ENCODE measurements around the gene P4HB.

P4HB gene

GRCh38 chr17:81829858-81830257, 30.5 kb downstream of the P4HB start:
- H3K27ac ChIP-seq (ENCODE audit: low read length): no peak overlapping the region
- H3K4me3 ChIP-seq (ENCODE audit: low read length): no peak overlapping the region
- H3K9me3 ChIP-seq (ENCODE audit: control insufficient read depth, low read depth, low read length): no peaks in the 10 kb centered on the region
- peaks cover 4% of the 10 kb centered on the region for H3K4me1 ChIP-seq (ENCODE audit: control insufficient read depth, low read depth, low read length)
- no peak overlapping the region for H3K9ac ChIP-seq (ENCODE audit: low read length)
- no peaks in the 10 kb centered on the region for H3K27me3 ChIP-seq (ENCODE audit: control insufficient read depth, insufficient read depth, low read length)
- H3K36me3 ChIP-seq (ENCODE audit: control insufficient read depth, low read depth, low read length): no peaks in the 10 kb centered on the region

DNA sequence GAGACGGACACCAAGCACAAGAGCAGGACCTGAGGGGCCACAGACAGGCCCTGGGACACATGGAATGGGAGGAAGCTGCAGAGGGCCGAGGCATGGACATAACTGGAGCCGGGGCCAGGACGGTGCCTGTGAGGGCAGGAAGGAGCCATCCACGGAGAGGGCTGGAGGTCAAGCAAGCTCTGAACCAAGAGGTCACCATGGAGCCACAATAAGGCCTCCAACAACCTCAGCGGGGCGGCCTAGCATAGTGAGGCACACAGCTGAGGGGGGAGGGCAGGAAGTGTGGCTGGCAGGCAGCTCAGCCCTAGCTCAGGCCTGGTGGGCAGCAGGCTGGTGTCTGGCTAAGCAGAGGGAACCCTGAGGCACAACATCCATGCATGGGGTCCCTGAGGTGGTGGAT, 31.7 kb downstream of the P4HB start:
- Histone ChIP-seq H3K9ac (ENCODE audit: low read length) (no peak overlapping the region), H3K36me3 (ENCODE audit: control insufficient read depth, low read depth, low read length) (no peaks in the 10 kb centered on the region), H3K27me3 (ENCODE audit: control insufficient read depth, insufficient read depth, low read length) (no peaks in the 10 kb centered on the region), H3K9me3 (ENCODE audit: control insufficient read depth, low read depth, low read length) (no peaks in the 10 kb centered on the region), H3K27ac (ENCODE audit: low read length) (no peak overlapping the region), H3K4me3 (ENCODE audit: low read length) (no peak overlapping the region), H3K4me1 (ENCODE audit: control insufficient read depth, low read depth, low read length) (peaks cover 4% of the 10 kb centered on the region)

DNA sequence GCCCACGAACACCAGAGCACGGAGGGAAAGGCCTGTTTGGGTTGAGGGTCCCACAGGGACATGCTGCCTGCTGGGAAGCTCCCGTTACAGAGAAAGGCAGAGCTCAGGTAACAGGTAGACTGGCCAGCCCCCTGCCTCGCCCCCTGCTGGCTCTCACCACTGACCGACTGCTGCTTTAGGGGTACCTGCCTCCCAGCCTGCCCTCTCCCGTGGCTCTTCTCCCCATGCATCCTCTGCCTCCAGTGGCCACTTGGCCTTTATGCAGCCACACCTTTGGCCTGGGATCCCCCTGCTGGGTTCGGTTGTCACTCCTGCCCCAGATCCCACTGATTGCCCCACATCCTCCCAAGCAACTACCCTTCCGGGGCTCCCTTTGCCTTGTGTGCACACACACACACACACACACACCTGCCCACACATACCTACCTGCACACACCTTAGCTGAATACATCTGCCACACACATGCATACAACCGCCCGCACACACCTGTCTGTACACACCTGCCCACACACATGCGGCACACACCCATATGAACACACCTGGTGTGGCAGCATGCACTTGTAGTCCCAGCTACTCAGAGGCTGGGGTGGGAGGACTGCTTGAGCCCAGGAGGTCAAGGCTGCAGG, 34.4 kb downstream of the P4HB start:
- H3K36me3 ChIP-seq (ENCODE audit: control insufficient read depth, low read depth, low read length): no peaks in the 10 kb centered on the region
- H3K9ac ChIP-seq (ENCODE audit: low read length): no peak overlapping the region
- no peak overlapping the region for H3K4me3 ChIP-seq (ENCODE audit: low read length)
- H3K4me1 ChIP-seq (ENCODE audit: control insufficient read depth, low read depth, low read length): no peaks in the 10 kb centered on the region
- no peak overlapping the region for H3K27ac ChIP-seq (ENCODE audit: low read length)
- no peaks in the 10 kb centered on the region for H3K27me3 ChIP-seq (ENCODE audit: control insufficient read depth, insufficient read depth, low read length)
- no peaks in the 10 kb centered on the region for H3K9me3 ChIP-seq (ENCODE audit: control insufficient read depth, low read depth, low read length)

GRCh38 chr17:81824595-81824994, 35.7 kb downstream of the P4HB start:
- Histone ChIP-seq H3K4me1 (ENCODE audit: control insufficient read depth, low read depth, low read length) (no peaks in the 10 kb centered on the region), H3K9ac (ENCODE audit: low read length) (no peak overlapping the region), H3K27ac (ENCODE audit: low read length) (no peak overlapping the region)

DNA sequence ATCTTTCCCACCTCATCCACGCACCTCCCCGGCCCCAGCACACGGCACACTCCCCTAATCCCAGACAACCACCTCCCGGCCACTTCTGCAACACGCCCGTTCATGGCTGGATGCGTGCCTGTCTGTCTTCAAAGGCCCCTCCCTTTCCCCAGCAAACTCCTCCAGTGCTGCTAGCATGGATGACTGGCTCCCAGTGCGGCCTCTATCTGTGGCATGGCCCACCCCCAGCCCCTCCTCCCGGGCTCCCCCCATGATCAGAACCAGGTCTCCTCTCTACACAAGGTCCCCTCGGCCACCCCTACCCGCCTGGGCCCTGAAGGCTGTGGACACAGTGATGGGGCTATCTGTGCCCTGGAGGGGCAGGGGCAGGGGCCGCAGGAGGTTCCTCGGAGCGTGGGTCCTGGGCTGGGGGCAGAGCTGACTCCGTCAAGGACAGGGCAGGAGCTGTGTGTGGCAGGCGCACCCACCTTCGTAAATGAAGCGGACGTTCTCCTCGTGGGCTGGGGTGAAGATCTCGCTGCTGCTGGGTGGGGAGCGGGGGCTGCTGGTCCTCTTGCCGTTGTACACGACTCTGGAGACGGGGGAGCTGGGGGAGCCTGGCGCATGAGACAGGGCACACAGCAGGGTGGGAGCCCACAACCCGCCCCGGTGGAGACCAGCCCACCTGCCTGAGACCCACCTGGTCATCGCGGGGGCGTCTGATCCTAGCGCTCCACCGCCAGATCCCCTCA, 36.4 kb downstream of the P4HB start:
- H3K9me3 ChIP-seq (ENCODE audit: control insufficient read depth, low read depth, low read length): no peaks in the 10 kb centered on the region
- H3K9ac ChIP-seq (ENCODE audit: low read length): no peak overlapping the region
- no peak overlapping the region for H3K4me3 ChIP-seq (ENCODE audit: low read length)
- H3K4me1 ChIP-seq (ENCODE audit: control insufficient read depth, low read depth, low read length): no peaks in the 10 kb centered on the region
- no peaks in the 10 kb centered on the region for H3K36me3 ChIP-seq (ENCODE audit: control insufficient read depth, low read depth, low read length)
- no peaks in the 10 kb centered on the region for H3K27me3 ChIP-seq (ENCODE audit: control insufficient read depth, insufficient read depth, low read length)
- no peak overlapping the region for H3K27ac ChIP-seq (ENCODE audit: low read length)

More at GRCh38 chr17:81824595-81824994, 35.7 kb downstream of the P4HB start:
- no peaks in the 10 kb centered on the region for H3K9me3 ChIP-seq (ENCODE audit: control insufficient read depth, low read depth, low read length)
- H3K27me3 ChIP-seq (ENCODE audit: control insufficient read depth, insufficient read depth, low read length): no peaks in the 10 kb centered on the region
- H3K36me3 ChIP-seq (ENCODE audit: control insufficient read depth, low read depth, low read length): no peaks in the 10 kb centered on the region
- no peak overlapping the region for H3K4me3 ChIP-seq (ENCODE audit: low read length)

GRCh38 chr17:81822996-81823819, 37.1 kb downstream of the P4HB start:
- Histone ChIP-seq H3K36me3 (ENCODE audit: control insufficient read depth, low read depth, low read length) (no peaks in the 10 kb centered on the region), H3K27ac (ENCODE audit: low read length) (no peak overlapping the region), H3K4me1 (ENCODE audit: control insufficient read depth, low read depth, low read length) (no peaks in the 10 kb centered on the region), H3K27me3 (ENCODE audit: control insufficient read depth, insufficient read depth, low read length) (no peaks in the 10 kb centered on the region), H3K9ac (ENCODE audit: low read length) (no peak overlapping the region), H3K9me3 (ENCODE audit: control insufficient read depth, low read depth, low read length) (no peaks in the 10 kb centered on the region), H3K4me3 (ENCODE audit: low read length) (no peak overlapping the region)

- Histone ChIP-seq H3K9ac (ENCODE audit: low read length) (no peak overlapping the region), H3K36me3 (ENCODE audit: control insufficient read depth, low read depth, low read length) (no peaks in the 10 kb centered on the region), H3K9me3 (ENCODE audit: control insufficient read depth, low read depth, low read length) (no peaks in the 10 kb centered on the region), H3K4me3 (ENCODE audit: low read length) (no peak overlapping the region), H3K27ac (ENCODE audit: low read length) (no peak overlapping the region), H3K27me3 (ENCODE audit: control insufficient read depth, insufficient read depth, low read length) (no peaks in the 10 kb centered on the region), H3K4me1 (ENCODE audit: control insufficient read depth, low read depth, low read length) (no peaks in the 10 kb centered on the region)
Measured at GRCh38 chr17:81822312-81822637, 38.1 kb downstream of the P4HB start.

DNA sequence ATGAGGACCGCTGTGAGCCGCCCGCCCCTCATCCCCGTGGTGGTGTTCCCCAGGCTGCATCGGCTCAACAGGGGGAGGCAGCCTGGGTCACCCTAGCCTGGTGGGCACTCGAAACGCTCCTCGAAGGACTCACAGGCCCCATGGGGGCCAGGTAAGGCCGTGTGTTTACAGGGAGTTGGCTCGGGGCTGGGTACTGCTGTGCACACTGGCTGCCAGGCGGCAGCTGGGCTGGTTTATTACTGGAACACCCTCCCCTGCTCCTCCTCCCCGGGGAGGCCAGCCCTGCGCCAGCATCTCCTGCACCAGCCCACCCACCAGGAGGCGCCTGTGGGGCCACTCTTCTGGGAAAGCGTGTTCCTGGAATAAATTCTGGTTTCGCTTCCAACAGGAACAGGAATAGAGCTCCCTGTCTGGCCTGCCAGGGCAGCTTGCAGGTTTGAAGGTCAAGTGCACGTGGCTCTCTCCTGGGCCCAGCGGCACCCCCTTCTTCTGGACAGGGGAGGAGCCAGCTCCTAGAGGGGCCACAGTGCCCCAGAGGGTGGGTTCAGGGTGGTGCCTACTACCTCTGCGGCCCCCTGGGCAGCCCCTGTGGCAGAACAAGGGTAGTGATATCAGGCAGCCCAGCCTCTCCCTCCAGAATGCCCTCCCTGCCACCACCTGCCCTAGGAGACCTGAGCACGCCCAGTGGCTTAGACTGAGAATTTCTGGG, 38.6 kb downstream of the P4HB start:
- no peak overlapping the region for H3K4me3 ChIP-seq (ENCODE audit: low read length)
- H3K27ac ChIP-seq (ENCODE audit: low read length): no peak overlapping the region
- no peaks in the 10 kb centered on the region for H3K27me3 ChIP-seq (ENCODE audit: control insufficient read depth, insufficient read depth, low read length)
- no peaks in the 10 kb centered on the region for H3K36me3 ChIP-seq (ENCODE audit: control insufficient read depth, low read depth, low read length)
- H3K4me1 ChIP-seq (ENCODE audit: control insufficient read depth, low read depth, low read length): no peaks in the 10 kb centered on the region
- no peaks in the 10 kb centered on the region for H3K9me3 ChIP-seq (ENCODE audit: control insufficient read depth, low read depth, low read length)
- H3K9ac ChIP-seq (ENCODE audit: low read length): no peak overlapping the region

DNA sequence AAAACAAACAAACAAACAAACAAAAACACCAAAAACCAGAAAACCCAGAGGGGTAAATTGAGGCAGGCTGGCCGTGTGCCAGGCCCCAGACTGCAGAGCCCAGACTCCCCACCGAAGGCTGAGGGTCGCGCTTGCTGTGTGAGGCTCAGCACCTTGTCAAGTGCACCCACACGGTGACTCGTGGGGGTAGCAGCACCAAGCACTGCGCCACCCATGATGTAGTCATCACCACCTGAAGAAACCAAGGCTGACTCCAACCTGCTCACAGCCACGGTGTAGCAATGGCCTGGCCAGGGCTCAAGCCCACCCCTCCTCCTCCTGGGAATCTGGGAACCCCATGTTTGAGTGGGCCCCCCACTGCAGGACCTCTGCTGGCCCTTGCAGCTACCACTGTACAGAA, 39.2 kb downstream of the P4HB start:
- Histone ChIP-seq H3K9me3 (ENCODE audit: control insufficient read depth, low read depth, low read length) (no peaks in the 10 kb centered on the region), H3K4me1 (ENCODE audit: control insufficient read depth, low read depth, low read length) (no peaks in the 10 kb centered on the region), H3K4me3 (ENCODE audit: low read length) (no peak overlapping the region), H3K27me3 (ENCODE audit: control insufficient read depth, insufficient read depth, low read length) (no peaks in the 10 kb centered on the region), H3K36me3 (ENCODE audit: control insufficient read depth, low read depth, low read length) (no peaks in the 10 kb centered on the region), H3K27ac (ENCODE audit: low read length) (no peak overlapping the region), H3K9ac (ENCODE audit: low read length) (no peak overlapping the region)

- Histone ChIP-seq H3K4me3 (ENCODE audit: low read length) (no peak overlapping the region), H3K9ac (ENCODE audit: low read length) (no peak overlapping the region), H3K36me3 (ENCODE audit: control insufficient read depth, low read depth, low read length) (no peaks in the 10 kb centered on the region), H3K27ac (ENCODE audit: low read length) (no peak overlapping the region), H3K4me1 (ENCODE audit: control insufficient read depth, low read depth, low read length) (no peaks in the 10 kb centered on the region), H3K27me3 (ENCODE audit: control insufficient read depth, insufficient read depth, low read length) (no peaks in the 10 kb centered on the region), H3K9me3 (ENCODE audit: control insufficient read depth, low read depth, low read length) (no peaks in the 10 kb centered on the region)
Measured at GRCh38 chr17:81819708-81820107, 40.6 kb downstream of the P4HB start.

DNA sequence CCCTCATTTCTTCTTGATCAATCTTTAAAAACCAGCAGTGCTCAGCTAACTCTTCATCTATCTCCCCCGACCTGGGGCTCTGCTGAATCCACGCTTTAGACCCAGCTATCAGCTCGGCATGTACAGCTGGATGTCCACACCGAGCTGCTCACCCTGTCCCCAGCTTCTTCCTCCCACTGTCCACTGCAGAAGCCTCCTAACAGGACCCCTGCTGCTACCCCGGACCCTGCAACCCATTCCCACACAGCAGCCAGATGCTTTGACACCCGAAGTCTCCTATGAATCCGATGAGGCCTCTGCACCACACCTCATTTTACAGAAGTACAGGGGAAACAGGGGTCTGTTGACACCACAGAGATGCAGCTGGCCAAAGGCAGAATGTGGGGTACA, 42.6 kb downstream of the P4HB start:
- no peaks in the 10 kb centered on the region for H3K4me1 ChIP-seq (ENCODE audit: control insufficient read depth, low read depth, low read length)
- H3K4me3 ChIP-seq (ENCODE audit: low read length): no peak overlapping the region
- H3K36me3 ChIP-seq (ENCODE audit: control insufficient read depth, low read depth, low read length): no peaks in the 10 kb centered on the region
- no peaks in the 10 kb centered on the region for H3K9me3 ChIP-seq (ENCODE audit: control insufficient read depth, low read depth, low read length)
- no peaks in the 10 kb centered on the region for H3K27me3 ChIP-seq (ENCODE audit: control insufficient read depth, insufficient read depth, low read length)
- no peak overlapping the region for H3K27ac ChIP-seq (ENCODE audit: low read length)
- no peak overlapping the region for H3K9ac ChIP-seq (ENCODE audit: low read length)

All from iPS-18a (cell line).